ENCODE measurements around the gene THBS2.

The THBS2 gene

DNA sequence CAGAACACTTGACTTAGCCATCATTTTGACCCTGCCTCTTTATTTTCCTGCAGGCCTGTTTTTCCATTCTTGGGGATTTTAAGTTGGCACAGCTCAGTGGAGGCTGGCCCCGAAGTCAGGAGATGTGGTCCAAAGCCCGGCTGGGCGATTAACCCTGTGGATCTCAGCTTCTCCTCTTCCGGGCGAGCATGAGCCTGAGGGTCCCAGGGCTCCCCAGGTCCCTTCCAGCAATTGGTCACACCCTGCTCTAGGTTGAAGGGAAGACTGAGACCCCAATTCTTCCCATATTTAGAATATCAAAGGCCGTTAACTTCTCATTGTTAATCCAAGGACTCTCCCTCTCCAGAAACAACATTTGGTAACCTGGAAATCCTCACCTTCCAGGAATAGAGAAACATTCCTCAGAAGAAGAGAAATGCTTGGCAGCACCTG is 2.3 kb downstream of the THBS2 start:
- H3K36me3 ChIP-seq (ENCODE audit: insufficient read depth, low read length): no peaks in the 10 kb centered on the region
- H3K4me2 ChIP-seq (ENCODE audit: low read depth, low read length, poor library complexity, severe bottlenecking): no peak overlapping the region
- H2AFZ ChIP-seq (ENCODE audit: low read length): no peak overlapping the region
- no peaks in the 10 kb centered on the region for H3K27me3 ChIP-seq (ENCODE audit: insufficient read depth, low read length, poor library complexity, severe bottlenecking)
- peaks cover 6% of the 10 kb centered on the region; the same call in 1 of the 2 replicates for H3K9me3 ChIP-seq (ENCODE audit: insufficient read depth, low read depth, low read length)
- no peaks in the 10 kb centered on the region for H3F3A ChIP-seq (ENCODE audit: low read depth)
- no peaks in the 10 kb centered on the region for H3K9me2 ChIP-seq (replicated peaks; ENCODE audit: low read depth, low read length)
- no peaks in the 10 kb centered on the region for H3K79me2 ChIP-seq (ENCODE audit: insufficient read depth, low read length)
- no peaks in the 10 kb centered on the region for H4K20me1 ChIP-seq (ENCODE audit: insufficient read depth, low read length, poor library complexity, severe bottlenecking)
- H3K9ac ChIP-seq (ENCODE audit: low read depth, low read length, poor library complexity, severe bottlenecking): no peak overlapping the region
- H3K4me1 ChIP-seq (ENCODE audit: insufficient read depth, low read length, poor library complexity, severe bottlenecking): no peaks in the 10 kb centered on the region
- TF ChIP-seq, protein P1, sequence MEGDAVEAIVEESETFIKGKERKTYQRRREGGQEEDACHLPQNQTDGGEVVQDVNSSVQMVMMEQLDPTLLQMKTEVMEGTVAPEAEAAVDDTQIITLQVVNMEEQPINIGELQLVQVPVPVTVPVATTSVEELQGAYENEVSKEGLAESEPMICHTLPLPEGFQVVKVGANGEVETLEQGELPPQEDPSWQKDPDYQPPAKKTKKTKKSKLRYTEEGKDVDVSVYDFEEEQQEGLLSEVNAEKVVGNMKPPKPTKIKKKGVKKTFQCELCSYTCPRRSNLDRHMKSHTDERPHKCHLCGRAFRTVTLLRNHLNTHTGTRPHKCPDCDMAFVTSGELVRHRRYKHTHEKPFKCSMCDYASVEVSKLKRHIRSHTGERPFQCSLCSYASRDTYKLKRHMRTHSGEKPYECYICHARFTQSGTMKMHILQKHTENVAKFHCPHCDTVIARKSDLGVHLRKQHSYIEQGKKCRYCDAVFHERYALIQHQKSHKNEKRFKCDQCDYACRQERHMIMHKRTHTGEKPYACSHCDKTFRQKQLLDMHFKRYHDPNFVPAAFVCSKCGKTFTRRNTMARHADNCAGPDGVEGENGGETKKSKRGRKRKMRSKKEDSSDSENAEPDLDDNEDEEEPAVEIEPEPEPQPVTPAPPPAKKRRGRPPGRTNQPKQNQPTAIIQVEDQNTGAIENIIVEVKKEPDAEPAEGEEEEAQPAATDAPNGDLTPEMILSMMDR (conservative IDR thresholded peaks at IDR 0.05; ENCODE audit: low read length): no peak
- TF ChIP-seq EZH2phosphoT487 (IDR thresholded peaks at IDR 0.05; ENCODE audit: borderline replicate concordance): no peak
- no peak overlapping the region for H3K4me3 ChIP-seq (ENCODE audit: low read length, poor library complexity, severe bottlenecking)

DNA sequence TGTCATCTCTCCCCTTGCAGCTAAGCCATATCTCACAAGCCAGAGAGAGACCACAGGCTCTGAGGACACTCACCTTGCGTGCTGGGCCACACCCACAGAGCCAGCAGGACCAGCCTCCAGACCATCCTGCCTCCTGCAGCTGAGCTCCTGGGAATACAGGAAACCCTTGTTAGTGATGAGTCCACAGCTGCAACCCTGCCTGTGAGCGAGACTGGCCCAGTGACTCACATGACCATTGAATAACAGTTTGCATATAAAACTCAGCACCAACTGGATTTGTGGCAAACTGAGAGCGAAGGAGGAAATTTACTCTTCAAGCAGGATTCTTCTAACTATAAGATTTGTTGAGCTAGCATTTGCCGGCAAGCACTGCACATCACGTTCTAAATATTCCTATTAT is 3.0 kb downstream of the THBS2 start:
- Histone ChIP-seq H3K4me1 (ENCODE audit: insufficient read depth, low read length, poor library complexity, severe bottlenecking) (no peaks in the 10 kb centered on the region), H3K9me2 (replicated peaks; ENCODE audit: low read depth, low read length) (no peaks in the 10 kb centered on the region), H3K4me2 (ENCODE audit: low read depth, low read length, poor library complexity, severe bottlenecking) (no peak overlapping the region), H3K9ac (ENCODE audit: low read depth, low read length, poor library complexity, severe bottlenecking) (no peak overlapping the region), H3K9me3 (ENCODE audit: insufficient read depth, low read depth, low read length) (peaks cover 6% of the 10 kb centered on the region; the same call in 1 of the 2 replicates), H4K20me1 (ENCODE audit: insufficient read depth, low read length, poor library complexity, severe bottlenecking) (no peaks in the 10 kb centered on the region), H3K36me3 (ENCODE audit: insufficient read depth, low read length) (no peaks in the 10 kb centered on the region), H2AFZ (ENCODE audit: low read length) (no peak overlapping the region), H3K4me3 (ENCODE audit: low read length, poor library complexity, severe bottlenecking) (no peak overlapping the region), H3K27me3 (ENCODE audit: insufficient read depth, low read length, poor library complexity, severe bottlenecking) (no peaks in the 10 kb centered on the region), H3F3A (ENCODE audit: low read depth) (no peaks in the 10 kb centered on the region), H3K79me2 (ENCODE audit: insufficient read depth, low read length) (no peaks in the 10 kb centered on the region)
- TF ChIP-seq, protein P1 (conservative IDR thresholded peaks at IDR 0.05; ENCODE audit: low read length): no peak
- TF ChIP-seq EZH2phosphoT487 (IDR thresholded peaks at IDR 0.05; ENCODE audit: borderline replicate concordance): no peak

DNA sequence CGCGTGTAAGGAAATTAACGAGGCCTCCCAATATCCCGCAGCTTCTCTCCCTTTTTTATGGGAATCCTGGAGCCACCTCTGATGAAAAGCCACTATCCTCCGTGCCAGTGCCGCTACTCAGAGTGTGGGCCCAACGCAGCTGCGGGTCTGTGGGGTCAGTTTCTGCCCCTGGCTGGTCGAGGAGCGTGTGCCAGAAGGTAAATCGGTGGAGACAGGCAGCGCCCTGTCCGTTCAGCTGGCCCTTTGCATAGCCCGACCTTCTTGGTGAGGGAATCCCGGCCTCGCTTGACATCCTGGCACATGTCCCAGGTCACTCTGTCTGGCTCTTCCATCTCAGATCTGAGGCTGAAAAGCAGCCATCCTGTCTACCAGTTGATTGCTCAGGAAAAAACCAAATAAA is 4.6 kb downstream of the THBS2 start:
- no peak overlapping the region for H3K9ac ChIP-seq (ENCODE audit: low read depth, low read length, poor library complexity, severe bottlenecking)
- no peaks in the 10 kb centered on the region for H4K20me1 ChIP-seq (ENCODE audit: insufficient read depth, low read length, poor library complexity, severe bottlenecking)
- H3K4me1 ChIP-seq (ENCODE audit: insufficient read depth, low read length, poor library complexity, severe bottlenecking): no peaks in the 10 kb centered on the region
- no peak overlapping the region for H2AFZ ChIP-seq (ENCODE audit: low read length)
- no peaks in the 10 kb centered on the region for H3K79me2 ChIP-seq (ENCODE audit: insufficient read depth, low read length)
- no peak overlapping the region for H3K4me3 ChIP-seq (ENCODE audit: low read length, poor library complexity, severe bottlenecking)
- H3K27me3 ChIP-seq (ENCODE audit: insufficient read depth, low read length, poor library complexity, severe bottlenecking): no peaks in the 10 kb centered on the region
- no peaks in the 10 kb centered on the region; the same call in 1 of the 2 replicates for H3K9me3 ChIP-seq (ENCODE audit: insufficient read depth, low read depth, low read length)
- no peaks in the 10 kb centered on the region for H3F3A ChIP-seq (ENCODE audit: low read depth)
- H3K9me2 ChIP-seq (replicated peaks; ENCODE audit: low read depth, low read length): no peaks in the 10 kb centered on the region
- H3K4me2 ChIP-seq (ENCODE audit: low read depth, low read length, poor library complexity, severe bottlenecking): no peak overlapping the region
- H3K36me3 ChIP-seq (ENCODE audit: insufficient read depth, low read length): no peaks in the 10 kb centered on the region
- TF ChIP-seq EZH2phosphoT487 (IDR thresholded peaks at IDR 0.05; ENCODE audit: borderline replicate concordance): no peak
- TF ChIP-seq, protein P1 (conservative IDR thresholded peaks at IDR 0.05; ENCODE audit: low read length): no peak
